ENCODE data around the gene TRMT44.

DNA sequence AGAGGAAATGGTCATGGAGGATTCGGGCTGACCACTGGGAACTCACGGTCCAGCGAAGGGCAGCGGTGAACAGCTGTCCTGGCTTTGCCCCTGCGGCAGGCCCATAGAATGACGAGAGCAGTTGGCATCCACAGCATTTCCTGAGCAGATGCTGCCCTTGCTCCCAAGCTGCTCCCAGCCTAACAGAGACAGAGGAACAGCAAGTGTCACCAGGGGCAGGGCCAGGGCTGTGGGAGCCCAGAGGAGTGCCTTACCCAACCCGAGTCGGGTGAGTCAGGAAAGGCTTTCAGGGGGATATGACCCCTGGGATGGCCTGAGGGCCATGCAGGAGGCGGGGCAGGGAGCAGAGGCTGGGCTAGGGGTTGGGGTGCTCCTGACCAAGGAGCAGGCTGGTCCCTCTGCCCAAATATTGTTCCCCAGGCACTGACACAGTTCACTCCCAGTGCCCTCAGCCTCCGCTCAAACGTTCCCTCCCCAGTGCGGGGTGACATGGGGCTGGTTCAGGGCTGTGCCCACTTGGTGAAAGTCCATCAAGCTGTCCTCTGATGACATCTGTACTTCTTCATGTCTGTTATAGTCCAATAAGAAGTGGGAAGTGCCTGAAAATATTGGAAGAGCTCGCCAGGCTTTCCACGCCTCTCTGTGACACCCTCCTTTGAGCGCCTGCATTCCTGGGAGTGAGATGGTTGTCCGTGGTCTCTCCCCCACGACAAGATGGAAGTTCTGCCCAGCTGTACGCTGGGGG, 74.9 kb downstream of the TRMT44 start:
- TF ChIP-seq FOXA1 (IDR thresholded peaks at IDR 0.05) (no peak), LEF1 (IDR thresholded peaks at IDR 0.05; ENCODE audit: borderline replicate concordance) (no peak), BHLHE40 (IDR thresholded peaks at IDR 0.05; ENCODE audit: borderline replicate concordance) (no peak), ARNT (IDR thresholded peaks at IDR 0.05) (no peak)
